Panc1 (cell line): Measurements from ENCODE around the gene DDX28.

Experiments used
- SIN3A ChIP-seq: IDR thresholded peaks from 2 replicates; pipeline ENCODE4 v1.6.1; 2012; ENCODE audit warnings: low read depth, mild to moderate bottlenecking, low read length, moderate library complexity, borderline replicate concordance; ENCODE audit not compliant: insufficient read depth
- TF ChIP-seq, protein P1 (sequence below): fragments of 450-650 bp; IDR thresholded peaks from 2 replicates; pipeline ENCODE4 v1.5.1; 2017; ENCODE audit warnings: mild to moderate bottlenecking

DNA sequence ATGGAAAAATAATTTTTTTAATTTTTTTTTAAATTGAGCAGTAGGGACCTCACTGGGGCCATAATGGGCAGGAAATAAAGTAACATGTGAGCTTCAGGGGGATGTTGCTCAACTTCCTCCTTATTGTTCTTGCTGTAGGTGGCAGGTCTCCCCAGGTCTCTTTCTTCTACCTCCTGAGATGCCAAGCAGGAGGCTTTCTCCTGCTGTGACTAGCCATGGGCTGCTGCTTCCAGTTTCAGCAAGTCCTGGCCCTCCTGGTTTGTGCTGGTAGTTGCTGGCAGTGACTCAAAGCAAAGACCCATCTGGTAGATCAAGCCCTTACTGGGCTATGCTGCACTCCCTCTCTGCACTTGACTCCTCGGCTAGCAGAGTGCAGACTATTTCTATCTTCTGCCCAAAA lies 9.6 kb downstream of the DDX28 start:
- TF ChIP-seq, protein P1, sequence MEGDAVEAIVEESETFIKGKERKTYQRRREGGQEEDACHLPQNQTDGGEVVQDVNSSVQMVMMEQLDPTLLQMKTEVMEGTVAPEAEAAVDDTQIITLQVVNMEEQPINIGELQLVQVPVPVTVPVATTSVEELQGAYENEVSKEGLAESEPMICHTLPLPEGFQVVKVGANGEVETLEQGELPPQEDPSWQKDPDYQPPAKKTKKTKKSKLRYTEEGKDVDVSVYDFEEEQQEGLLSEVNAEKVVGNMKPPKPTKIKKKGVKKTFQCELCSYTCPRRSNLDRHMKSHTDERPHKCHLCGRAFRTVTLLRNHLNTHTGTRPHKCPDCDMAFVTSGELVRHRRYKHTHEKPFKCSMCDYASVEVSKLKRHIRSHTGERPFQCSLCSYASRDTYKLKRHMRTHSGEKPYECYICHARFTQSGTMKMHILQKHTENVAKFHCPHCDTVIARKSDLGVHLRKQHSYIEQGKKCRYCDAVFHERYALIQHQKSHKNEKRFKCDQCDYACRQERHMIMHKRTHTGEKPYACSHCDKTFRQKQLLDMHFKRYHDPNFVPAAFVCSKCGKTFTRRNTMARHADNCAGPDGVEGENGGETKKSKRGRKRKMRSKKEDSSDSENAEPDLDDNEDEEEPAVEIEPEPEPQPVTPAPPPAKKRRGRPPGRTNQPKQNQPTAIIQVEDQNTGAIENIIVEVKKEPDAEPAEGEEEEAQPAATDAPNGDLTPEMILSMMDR, result no peak
- TF ChIP-seq SIN3A, result no peak
